ENCODE results near the gene LDLR.

- TF ChIP-seq EZH2 (IDR thresholded peaks at IDR 0.05; ENCODE audit: insufficient read depth, poor library complexity, severe bottlenecking) (no peak), EZH2phosphoT487 (IDR thresholded peaks at IDR 0.05; ENCODE audit: insufficient read depth, low read depth) (no peak)
Measured at GRCh38 chr19:11092181-11092538, 2.9 kb downstream of the LDLR start.

Measured in GM23248 (cell line).